GM12878 (cell line): ENCODE results near the gene RAP1GAP. TPM values are rescaled to one million over a fixed set of nuclear protein-coding genes. Genes with fewer than 3 reads are reported as not detected.

ENCODE experiments used
- ATAC-seq: fragments of 200-7000 bp; cut with Tn5 transposase; 3 replicates; pipeline ENCODE4 v1.9.1; 2020; ENCODE audit warnings: mild to moderate bottlenecking, moderate library complexity
- BruUV-seq: library from RNA; stranded (reverse); fragments of 400-500 nt; replicated peaks from 2 replicates; lab custom pipeline; 2021; lab: Mats Ljungman, UMichigan
- CTCF ChIA-PET: fragments of 300-600 bp; sonication (Branson Sonifier 250); formaldehyde crosslinking; extraction: SDS; loops from one replicate; lab custom pipeline; 2021; ENCODE audit warnings: inconsistent platforms; lab: Yijun Ruan, JAX
- POLR2A ChIA-PET: fragments of 350-600 bp; formaldehyde crosslinking; extraction: SDS; loops from one replicate; lab custom pipeline; 2021; ENCODE audit warnings: inconsistent platforms; lab: Charles Lee
- RAD21 ChIA-PET: fragments of 300-600 bp; sonication (Branson Sonifier 250); formaldehyde crosslinking; loops from one replicate; lab custom pipeline; 2023; ENCODE audit warnings: antibody characterized with exemption; ENCODE audit not compliant: unreplicated experiment; lab: Charles Lee
- SMC1A ChIA-PET: fragments of 300-600 bp; sonication (Branson Sonifier 250); formaldehyde crosslinking; loops from one replicate; lab custom pipeline; 2023; ENCODE audit not compliant: unreplicated experiment, uncharacterized antibody; lab: Charles Lee
- DNase-seq: peaks from one replicate; pipeline ENCODE4 v3.0.0-alpha.2; 2011; ENCODE audit warnings: low read depth, low spot score
- FAIRE-seq: peaks from 3 replicates; lab custom pipeline; 2011; peaks lifted over from hg19 to GRCh38; lab: Jason Lieb, UNC
- H2AFZ ChIP-seq: 2 replicates; pipeline ENCODE4 v1.6.0; 2011; ENCODE audit warnings: low read depth, low read length, control low read depth; ENCODE audit not compliant: control insufficient read depth
- H3K27ac ChIP-seq: 2 replicates; pipeline ENCODE4 v1.5.1; 2011; ENCODE audit warnings: control low read depth; ENCODE audit not compliant: control insufficient read depth, insufficient read depth
- H3K27me3 ChIP-seq, 2 experiments: replicated peaks in 1 of 2; 2 replicates each; pipeline versions ENCODE4 v1.6.0 to v1.6.1; 2011; ENCODE audit warnings: low read length in 1 of 2; ENCODE audit not compliant: control insufficient read depth in 2 of 2, insufficient read depth in 2 of 2
- H3K36me3 ChIP-seq, 2 experiments: 2 replicates each; pipeline ENCODE4 v1.5.1; 2011; ENCODE audit warnings: low read length in 1 of 2; ENCODE audit not compliant: control insufficient read depth in 2 of 2, insufficient read depth in 2 of 2
- H3K4me1 ChIP-seq: 2 replicates; pipeline ENCODE4 v1.6.1; 2011; ENCODE audit warnings: mild to moderate bottlenecking, low read length, moderate library complexity, mixed read lengths; ENCODE audit not compliant: control insufficient read depth, insufficient read depth
- H3K4me2 ChIP-seq: 2 replicates; pipeline ENCODE4 v1.6.0; 2011; ENCODE audit warnings: control low read depth; ENCODE audit not compliant: control insufficient read depth, insufficient read depth
- H3K4me3 ChIP-seq: fragments of 200-600 bp; sonication (generic); 2 replicates; pipeline ENCODE4 v1.5.1; 2016
- H3K79me2 ChIP-seq: 2 replicates; pipeline ENCODE4 v1.6.0; 2011; ENCODE audit warnings: low read length; ENCODE audit not compliant: control insufficient read depth, insufficient read depth
- H3K9ac ChIP-seq: 2 replicates; pipeline ENCODE4 v1.8.0; 2011; ENCODE audit warnings: low read length, control low read depth, mixed read lengths; ENCODE audit not compliant: control insufficient read depth, insufficient read depth
- H3K9me3 ChIP-seq: replicated peaks from 3 replicates; pipeline ENCODE4 v1.5.1; 2011; ENCODE audit warnings: mild to moderate bottlenecking, low read length; ENCODE audit not compliant: control insufficient read depth, insufficient read depth
- H4K20me1 ChIP-seq: 2 replicates; pipeline ENCODE4 v1.6.0; 2011; ENCODE audit not compliant: control insufficient read depth, insufficient read depth
- CBX5 ChIP-seq: sonication (generic); IDR thresholded peaks from 2 replicates; pipeline ENCODE4 v1.6.1; 2016; ENCODE audit warnings: low read depth, moderate library complexity, mild to moderate bottlenecking, inconsistent platforms
- CREB1 ChIP-seq: IDR thresholded peaks from 2 replicates; pipeline ENCODE4 v1.6.1; 2012; ENCODE audit warnings: low read depth, mild to moderate bottlenecking, inconsistent platforms
- EP300 ChIP-seq, 2 experiments: fragments of 150-350 bp in 1 of 2; IDR thresholded peaks; 2 replicates each; pipeline ENCODE4 v1.6.1; 2011 to 2012; ENCODE audit warnings: low read depth in 2 of 2, low read length in 2 of 2, borderline replicate concordance in 1 of 2, improper control_type of control experiment in 1 of 2, inconsistent platforms in 1 of 2; ENCODE audit not compliant: control insufficient read depth in 1 of 2
- GATAD2B ChIP-seq: fragments of 450-650 bp; conservative IDR thresholded peaks from 2 replicates; pipeline ENCODE4 v1.6.1; 2017; ENCODE audit warnings: low read depth, mild to moderate bottlenecking, moderate library complexity
- HDAC6 ChIP-seq: fragments of 200-600 bp; sonication (generic); IDR thresholded peaks from one replicate; pipeline ENCODE4 v1.8.0; 2017; ENCODE audit warnings: antibody characterized with exemption; ENCODE audit not compliant: unreplicated experiment
- JUNB ChIP-seq: IDR thresholded peaks from 2 replicates; pipeline ENCODE4 v1.6.1; 2016; ENCODE audit warnings: antibody characterized with exemption, mild to moderate bottlenecking
- MYC ChIP-seq: IDR thresholded peaks from 2 replicates; pipeline ENCODE4 v1.6.1; 2011; ENCODE audit warnings: mild to moderate bottlenecking, low read length, moderate library complexity, inconsistent platforms; ENCODE audit not compliant: insufficient read depth, insufficient replicate concordance, insufficient read length, severe bottlenecking
- NFXL1 ChIP-seq: fragments of 450-650 bp; IDR thresholded peaks from 2 replicates; pipeline ENCODE4 v1.6.1; 2017; ENCODE audit warnings: antibody characterized with exemption, mild to moderate bottlenecking, borderline replicate concordance
- PBX3 ChIP-seq: IDR thresholded peaks from 2 replicates; pipeline ENCODE4 v1.6.1; 2011; ENCODE audit warnings: mild to moderate bottlenecking, low read depth, low read length, moderate library complexity; ENCODE audit not compliant: insufficient replicate concordance
- PRDM15 ChIP-seq: fragments of 450-650 bp; formaldehyde crosslinking; IDR thresholded peaks from 2 replicates; pipeline ENCODE4 v1.4.0; 2020; ENCODE audit warnings: mild to moderate bottlenecking, moderate library complexity
- RBBP5 ChIP-seq: fragments of 200-600 bp; sonication (generic); conservative IDR thresholded peaks from 2 replicates; pipeline ENCODE4 v1.6.1; 2016
- WRNIP1 ChIP-seq: IDR thresholded peaks from 2 replicates; pipeline ENCODE4 v1.6.1; 2011; ENCODE audit warnings: low read depth, low read length, improper control_type of control experiment, borderline replicate concordance
- ZNF592 ChIP-seq: fragments of 450-650 bp; IDR thresholded peaks from 2 replicates; pipeline ENCODE4 v1.6.1; 2017; ENCODE audit warnings: mild to moderate bottlenecking, moderate library complexity
- WGBS: methylation state at CpG from one replicate; pipeline ENCODE4 v1.1.6; 2016; ENCODE audit warnings: low lambda C conversion rate; ENCODE audit not compliant: insufficient replicate concordance, insufficient coverage; ENCODE audit errors: missing lambda C conversion rate; 5-methylcytosine and 5-hydroxymethylcytosine counted together
- in situ Hi-C: fragments of 300-500 bp; cut with MboI; formaldehyde crosslinking; loops from 9 replicates; pipeline ENCODE4 v1.14.3; 2018; ENCODE audit warnings: mixed read lengths
- intact Hi-C: fragments of 100-400 bp; cut with micrococcal nuclease; formaldehyde crosslinking; loops from one replicate; pipeline ENCODE4 v1.14.2; 2022; ENCODE audit not compliant: unreplicated experiment
- polyA plus RNA-seq, 11 experiments: library from polyadenylated mRNA; depleted of rRNA in 4 of 11; unstranded in 6 of 11; stranded (reverse) in 5 of 11; fragments of >200 nt; fragmentation: Nextera tagmentation in 4 of 11; fragmentation: Illumina TruSeq in 1 of 11; extraction: Ambion mirVana in 4 of 11; extraction: Trizol in 1 of 11; gene quantifications; 1 replicate in 1 of 11; 2 replicates in 10 of 11; pipeline versions ENCODE4 v1.2.1 to v1.2.3, GENCODE V29; 2011 to 2016; ENCODE audit warnings: inconsistent platforms in 2 of 11, missing spikeins in 2 of 11, low read depth in 1 of 11
- total RNA-seq, 4 experiments: library from RNA; depleted of rRNA in 3 of 4; stranded (reverse); fragments of >200 nt in 3 of 4; fragmentation: Illumina TruSeq in 1 of 4; extraction: Trizol in 1 of 4; gene quantifications; 2 replicates each; pipeline versions ENCODE4 v1.2.1 to v1.2.3, GENCODE V29; 2013 to 2021

Gene RAP1GAP
- total and polyA plus RNA-seq, 10 of the 15 experiments (the other 5 are each of a cell fraction or from before 2014, with no cell fraction given), result 0.04 to 0.96 (median 0.09) TPM; not detected in 3

- TF ChIP-seq PBX3 (no peak), JUNB (no peak), HDAC6 (no peak), EP300 (IDR thresholded peaks at IDR 0.05; ENCODE audit: borderline replicate concordance in 1 of 2, control insufficient read depth in 1 of 2, low read depth in 2 of 2, low read length in 2 of 2) (no peak)
Observed at GRCh38 chr1:21629971-21630370, 39.2 kb downstream of the RAP1GAP start (continued).

GRCh38 chr1:21628798-21629393 is 40.3 kb downstream of the RAP1GAP start:
- Histone ChIP-seq H3K4me3 (no peak overlapping the region), H4K20me1 (no peaks in the 10 kb centered on the region), H3K4me1 (no peaks in the 10 kb centered on the region), H3K27ac (no peak overlapping the region), H3K79me2 (no peaks in the 10 kb centered on the region), H3K36me3 (no peaks in the 10 kb centered on the region), H3K27me3 (peaks cover 0 to 2% of the 10 kb centered on the region in 2 experiments; a peak in 2 of 4 replicates), H3K9ac (no peak overlapping the region), H3K4me2 (no peak overlapping the region), H2AFZ (no peak overlapping the region), H3K9me3 (no peaks in the 10 kb centered on the region)
- intact Hi-C loops, result no loop called here
- ATAC-seq (no peak), FAIRE-seq (no peak), DNase-seq (no peak)
- ChIA-PET POLR2A (interaction anchor here (0.7 kb wide), 1 partner anchor 43 kb away, joined by 3 read pairs; no protein-coding TSS in a partner anchor), SMC1A (no interaction called here), CTCF (no interaction called here), RAD21 (no interaction called here)
- in situ Hi-C loops, result no loop called here
- BruUV-seq, result no TSS peak
- WGBS, result 20% methylated on average over 7 of the region's 7 CpGs
- TF ChIP-seq HDAC6 (no peak), GATAD2B (no peak), CBX5 (no peak), PRDM15 (CRISPR knock-in tag) (no peak), ZNF592 (no peak), MYC (no peak), RBBP5 (no peak), NFXL1 (no peak), CREB1 (no peak), WRNIP1 (no peak)
